GM12878 (cell line): ENCODE measurements around the gene FGF10. TPM values are rescaled to one million over a fixed set of nuclear protein-coding genes. Genes with fewer than 3 reads are reported as not detected.

Source experiments
- ATAC-seq: fragments of 200-7000 bp; cut with Tn5 transposase; 3 replicates; pipeline ENCODE4 v1.9.1; 2020; ENCODE audit warnings: mild to moderate bottlenecking, moderate library complexity
- BruUV-seq: library from RNA; stranded (reverse); fragments of 400-500 nt; replicated peaks from 2 replicates; lab custom pipeline; 2021; lab: Mats Ljungman, UMichigan
- CTCF ChIA-PET: fragments of 300-600 bp; sonication (Branson Sonifier 250); formaldehyde crosslinking; extraction: SDS; loops from one replicate; lab custom pipeline; 2021; ENCODE audit warnings: inconsistent platforms; lab: Yijun Ruan, JAX
- POLR2A ChIA-PET: fragments of 350-600 bp; formaldehyde crosslinking; extraction: SDS; loops from one replicate; lab custom pipeline; 2021; ENCODE audit warnings: inconsistent platforms; lab: Charles Lee
- RAD21 ChIA-PET: fragments of 300-600 bp; sonication (Branson Sonifier 250); formaldehyde crosslinking; loops from one replicate; lab custom pipeline; 2023; ENCODE audit warnings: antibody characterized with exemption; ENCODE audit not compliant: unreplicated experiment; lab: Charles Lee
- SMC1A ChIA-PET: fragments of 300-600 bp; sonication (Branson Sonifier 250); formaldehyde crosslinking; loops from one replicate; lab custom pipeline; 2023; ENCODE audit not compliant: unreplicated experiment, uncharacterized antibody; lab: Charles Lee
- DNase-seq: peaks from one replicate; pipeline ENCODE4 v3.0.0-alpha.2; 2011; ENCODE audit warnings: low read depth, low spot score
- FAIRE-seq: peaks from 3 replicates; lab custom pipeline; 2011; peaks lifted over from hg19 to GRCh38; lab: Jason Lieb, UNC
- H2AFZ ChIP-seq: 2 replicates; pipeline ENCODE4 v1.6.0; 2011; ENCODE audit warnings: low read depth, low read length, control low read depth; ENCODE audit not compliant: control insufficient read depth
- H3K27ac ChIP-seq: 2 replicates; pipeline ENCODE4 v1.5.1; 2011; ENCODE audit warnings: control low read depth; ENCODE audit not compliant: control insufficient read depth, insufficient read depth
- H3K27me3 ChIP-seq, 2 experiments: replicated peaks in 1 of 2; 2 replicates each; pipeline versions ENCODE4 v1.6.0 to v1.6.1; 2011; ENCODE audit warnings: low read length in 1 of 2; ENCODE audit not compliant: control insufficient read depth in 2 of 2, insufficient read depth in 2 of 2
- H3K36me3 ChIP-seq, 2 experiments: 2 replicates each; pipeline ENCODE4 v1.5.1; 2011; ENCODE audit warnings: low read length in 1 of 2; ENCODE audit not compliant: control insufficient read depth in 2 of 2, insufficient read depth in 2 of 2
- H3K4me1 ChIP-seq: 2 replicates; pipeline ENCODE4 v1.6.1; 2011; ENCODE audit warnings: mild to moderate bottlenecking, low read length, moderate library complexity, mixed read lengths; ENCODE audit not compliant: control insufficient read depth, insufficient read depth
- H3K4me2 ChIP-seq: 2 replicates; pipeline ENCODE4 v1.6.0; 2011; ENCODE audit warnings: control low read depth; ENCODE audit not compliant: control insufficient read depth, insufficient read depth
- H3K4me3 ChIP-seq: fragments of 200-600 bp; sonication (generic); 2 replicates; pipeline ENCODE4 v1.5.1; 2016
- H3K79me2 ChIP-seq: 2 replicates; pipeline ENCODE4 v1.6.0; 2011; ENCODE audit warnings: low read length; ENCODE audit not compliant: control insufficient read depth, insufficient read depth
- H3K9ac ChIP-seq: 2 replicates; pipeline ENCODE4 v1.8.0; 2011; ENCODE audit warnings: low read length, control low read depth, mixed read lengths; ENCODE audit not compliant: control insufficient read depth, insufficient read depth
- H3K9me3 ChIP-seq: replicated peaks from 3 replicates; pipeline ENCODE4 v1.5.1; 2011; ENCODE audit warnings: mild to moderate bottlenecking, low read length; ENCODE audit not compliant: control insufficient read depth, insufficient read depth
- H4K20me1 ChIP-seq: 2 replicates; pipeline ENCODE4 v1.6.0; 2011; ENCODE audit not compliant: control insufficient read depth, insufficient read depth
- CBFB ChIP-seq: IDR thresholded peaks from 2 replicates; pipeline ENCODE4 v1.6.1; 2016; ENCODE audit warnings: antibody characterized with exemption, low read depth
- CREM ChIP-seq: IDR thresholded peaks from 2 replicates; pipeline ENCODE4 v1.6.1; 2014; ENCODE audit warnings: antibody characterized with exemption, low read depth
- CTCF ChIP-seq, 3 experiments: IDR thresholded peaks in 2 of 3; conservative IDR thresholded peaks in 1 of 3; 2 replicates each; pipeline ENCODE4 v1.5.1; 2011; ENCODE audit warnings: low read depth in 3 of 3, low read length in 3 of 3, mild to moderate bottlenecking in 3 of 3, control low read depth in 2 of 3, moderate library complexity in 2 of 3, inconsistent platforms in 1 of 3, mixed read lengths in 1 of 3; ENCODE audit not compliant: control insufficient read depth in 2 of 3, insufficient read depth in 1 of 3; ENCODE audit errors: extremely low read depth in 1 of 3
- DPF2 ChIP-seq: fragments of 450-650 bp; IDR thresholded peaks from 2 replicates; pipeline ENCODE4 v1.6.1; 2017; ENCODE audit warnings: mild to moderate bottlenecking
- IKZF1 ChIP-seq: fragments of 450-650 bp; conservative IDR thresholded peaks from 2 replicates; pipeline ENCODE4 v1.6.1; 2017; ENCODE audit warnings: antibody characterized with exemption, mild to moderate bottlenecking
- IKZF2 ChIP-seq, 2 experiments: fragments of 450-650 bp; IDR thresholded peaks; 2 replicates each; pipeline ENCODE4 v1.6.1; 2017; ENCODE audit warnings: mild to moderate bottlenecking in 2 of 2, moderate library complexity in 2 of 2
- MLLT1 ChIP-seq: fragments of 450-650 bp; IDR thresholded peaks from 2 replicates; pipeline ENCODE4 v1.6.1; 2016; ENCODE audit warnings: mild to moderate bottlenecking
- PBX3 ChIP-seq: IDR thresholded peaks from 2 replicates; pipeline ENCODE4 v1.6.1; 2011; ENCODE audit warnings: mild to moderate bottlenecking, low read depth, low read length, moderate library complexity; ENCODE audit not compliant: insufficient replicate concordance
- POLR2A ChIP-seq: IDR thresholded peaks from 2 replicates; pipeline ENCODE4 v1.6.1; 2011; ENCODE audit warnings: low read depth, mild to moderate bottlenecking, low read length
- POU2F2 ChIP-seq: IDR thresholded peaks from 3 replicates; pipeline ENCODE4 v1.6.1; 2011; ENCODE audit warnings: low read depth, mild to moderate bottlenecking, low read length, borderline replicate concordance
- SP1 ChIP-seq: IDR thresholded peaks from one replicate; pipeline ENCODE4 v1.6.1; 2011; ENCODE audit warnings: low read depth, low read length
- STAT3 ChIP-seq: IDR thresholded peaks from 2 replicates; pipeline ENCODE4 v1.6.1; 2011; ENCODE audit warnings: low read depth, low read length, improper control_type of control experiment
- TAF1 ChIP-seq: IDR thresholded peaks from 2 replicates; pipeline ENCODE4 v1.6.1; 2011; ENCODE audit warnings: mild to moderate bottlenecking, low read depth, low read length, borderline replicate concordance
- ZBTB33 ChIP-seq: fragments of 450-650 bp; IDR thresholded peaks from 2 replicates; pipeline ENCODE4 v1.6.1; 2017; ENCODE audit warnings: mild to moderate bottlenecking
- ZBTB4 ChIP-seq: fragments of 450-650 bp; formaldehyde crosslinking; IDR thresholded peaks from 2 replicates; pipeline ENCODE4 v1.4.0; 2022; ENCODE audit warnings: mild to moderate bottlenecking, moderate library complexity
- in situ Hi-C: fragments of 300-500 bp; cut with MboI; formaldehyde crosslinking; loops from 9 replicates; pipeline ENCODE4 v1.14.3; 2018; ENCODE audit warnings: mixed read lengths
- intact Hi-C: fragments of 100-400 bp; cut with micrococcal nuclease; formaldehyde crosslinking; loops from one replicate; pipeline ENCODE4 v1.14.2; 2022; ENCODE audit not compliant: unreplicated experiment
- polyA plus RNA-seq, 11 experiments: library from polyadenylated mRNA; depleted of rRNA in 4 of 11; unstranded in 6 of 11; stranded (reverse) in 5 of 11; fragments of >200 nt; fragmentation: Nextera tagmentation in 4 of 11; fragmentation: Illumina TruSeq in 1 of 11; extraction: Ambion mirVana in 4 of 11; extraction: Trizol in 1 of 11; gene quantifications; 1 replicate in 1 of 11; 2 replicates in 10 of 11; pipeline versions ENCODE4 v1.2.1 to v1.2.3, GENCODE V29; 2011 to 2016; ENCODE audit warnings: inconsistent platforms in 2 of 11, missing spikeins in 2 of 11, low read depth in 1 of 11
- total RNA-seq, 4 experiments: library from RNA; depleted of rRNA in 3 of 4; stranded (reverse); fragments of >200 nt in 3 of 4; fragmentation: Illumina TruSeq in 1 of 4; extraction: Trizol in 1 of 4; gene quantifications; 2 replicates each; pipeline versions ENCODE4 v1.2.1 to v1.2.3, GENCODE V29; 2013 to 2021

Gene FGF10
- total and polyA plus RNA-seq, 10 of the 15 experiments (the other 5 are each of a cell fraction or from before 2014, with no cell fraction given) = not detected

- SMC1A ChIA-PET = no interaction called here
- RAD21 ChIA-PET = no interaction called here
- POLR2A ChIA-PET = no interaction called here
- BruUV-seq = no TSS peak
- no peaks in the 10 kb centered on the region for H3K79me2 ChIP-seq
- H4K20me1 ChIP-seq = no peaks in the 10 kb centered on the region
- intact Hi-C loops (no loop called here), in situ Hi-C loops (no loop called here)
- CTCF ChIA-PET = no interaction called here
- no peaks in the 10 kb centered on the region for H3K36me3 ChIP-seq
- ATAC-seq (no peak), DNase-seq (no peak), FAIRE-seq (no peak)
- no peak overlapping the region for H2AFZ ChIP-seq
- no peaks in the 10 kb centered on the region for H3K9me3 ChIP-seq
- no peak overlapping the region for H3K4me3 ChIP-seq
- H3K9ac ChIP-seq = no peak overlapping the region
- H3K4me1 ChIP-seq = no peaks in the 10 kb centered on the region
- H3K27ac ChIP-seq = no peak overlapping the region
- H3K27me3 ChIP-seq = no peaks in the 10 kb centered on the region
- H3K4me2 ChIP-seq = no peak overlapping the region
- TF ChIP-seq DPF2 (no peak), TAF1 (no peak), MLLT1 (no peak), CTCF (IDR thresholded peaks at IDR 0.05 in 2 of 3, conservative IDR thresholded peaks at IDR 0.05 in 1 of 3; ENCODE audit: control insufficient read depth in 2 of 3, extremely low read depth in 1 of 3, insufficient read depth in 1 of 3, low read depth in 3 of 3, low read length in 3 of 3) (no peak), STAT3 (no peak), CBFB (no peak), POLR2A (no peak), POU2F2 (no peak), CREM (no peak), SP1 (no peak), IKZF1 (no peak), IKZF2 (IDR thresholded peaks at IDR 0.05) (no peak), PBX3 (no peak), ZBTB33 (no peak), ZBTB4 (CRISPR knock-in tag) (no peak)
Observed at GRCh38 chr5:44267909-44268308, 121.3 kb downstream of the FGF10 start.
